MCF 10A (cell line): ENCODE results near the gene RAD50. TPM values are rescaled to one million over a fixed set of nuclear protein-coding genes. Genes with fewer than 3 reads are reported as not detected.

Source experiments
- BruUV-seq: library from RNA; stranded (reverse); fragments of 400-500 nt; replicated peaks from 2 replicates; lab custom pipeline; 2021; lab: Mats Ljungman, UMichigan
- CTCF ChIA-PET: fragments of 300-600 bp; sonication (Branson Sonifier 250); formaldehyde crosslinking; extraction: SDS; loops from one replicate; lab custom pipeline; 2021; ENCODE audit warnings: antibody characterized with exemption, inconsistent platforms; lab: Yijun Ruan, JAX
- POLR2A ChIA-PET: fragments of 300-600, 350-650 bp; sonication (Branson Sonifier 250); formaldehyde crosslinking; extraction: SDS; loops from one replicate; lab custom pipeline; 2020; ENCODE audit warnings: antibody characterized with exemption, inconsistent platforms; lab: Yijun Ruan, JAX
- DNase-seq: peaks from one replicate; pipeline ENCODE4 v3.0.0-alpha.2; 2018; ENCODE audit not compliant: unreplicated experiment
- H3K27ac Mint-ChIP-seq: one replicate; pipeline ENCODE4 v1.8.0; 2022; ENCODE audit warnings: mild to moderate bottlenecking, low read depth, mixed read lengths; ENCODE audit not compliant: unreplicated experiment
- H3K27me3 Mint-ChIP-seq: one replicate; pipeline ENCODE4 v1.8.0; 2022; ENCODE audit warnings: mixed read lengths; ENCODE audit not compliant: insufficient read depth, unreplicated experiment
- H3K36me3 Mint-ChIP-seq: one replicate; pipeline ENCODE4 v1.8.0; 2022; ENCODE audit warnings: mild to moderate bottlenecking, moderate library complexity, mixed read lengths; ENCODE audit not compliant: insufficient read depth, unreplicated experiment
- H3K4me1 Mint-ChIP-seq: one replicate; pipeline ENCODE4 v1.8.0; 2022; ENCODE audit warnings: mixed read lengths; ENCODE audit not compliant: insufficient read depth, unreplicated experiment
- H3K4me3 Mint-ChIP-seq: one replicate; pipeline ENCODE4 v1.8.0; 2022; ENCODE audit warnings: mild to moderate bottlenecking, moderate library complexity, mixed read lengths; ENCODE audit not compliant: unreplicated experiment
- H3K9me3 Mint-ChIP-seq: one replicate; pipeline ENCODE4 v1.8.0; 2022; ENCODE audit warnings: mixed read lengths; ENCODE audit not compliant: unreplicated experiment
- intact Hi-C: fragments of 100-400 bp; cut with micrococcal nuclease; formaldehyde crosslinking; loops from 2 replicates; pipeline ENCODE4 v1.14.1; 2022
- total RNA-seq: library from RNA; stranded (reverse); gene quantifications from 2 replicates; pipeline ENCODE4 v1.2.3, GENCODE V29; 2022
- TF ChIP-seq, protein P1 (sequence below): fragments of 200-600 bp; IDR thresholded peaks from one replicate; pipeline ENCODE4 v1.8.0; 2022; ENCODE audit warnings: antibody characterized with exemption, mild to moderate bottlenecking; ENCODE audit not compliant: unreplicated experiment

RAD50 gene
- total RNA-seq, 1 experiment from 2014 or later = 145 TPM

GRCh38 chr5:132528866-132529634, 27.7 kb upstream of the RAD50 start:
- CTCF ChIA-PET = interaction anchor here (0.6 to 3.5 kb wide), 7 partner anchors 8 to 253 kb away, joined by 3 to 54 read pairs (median 4); no protein-coding TSS in a partner anchor
- BruUV-seq = no TSS peak
- DNase-seq = no peak
- TF ChIP-seq, protein P1, sequence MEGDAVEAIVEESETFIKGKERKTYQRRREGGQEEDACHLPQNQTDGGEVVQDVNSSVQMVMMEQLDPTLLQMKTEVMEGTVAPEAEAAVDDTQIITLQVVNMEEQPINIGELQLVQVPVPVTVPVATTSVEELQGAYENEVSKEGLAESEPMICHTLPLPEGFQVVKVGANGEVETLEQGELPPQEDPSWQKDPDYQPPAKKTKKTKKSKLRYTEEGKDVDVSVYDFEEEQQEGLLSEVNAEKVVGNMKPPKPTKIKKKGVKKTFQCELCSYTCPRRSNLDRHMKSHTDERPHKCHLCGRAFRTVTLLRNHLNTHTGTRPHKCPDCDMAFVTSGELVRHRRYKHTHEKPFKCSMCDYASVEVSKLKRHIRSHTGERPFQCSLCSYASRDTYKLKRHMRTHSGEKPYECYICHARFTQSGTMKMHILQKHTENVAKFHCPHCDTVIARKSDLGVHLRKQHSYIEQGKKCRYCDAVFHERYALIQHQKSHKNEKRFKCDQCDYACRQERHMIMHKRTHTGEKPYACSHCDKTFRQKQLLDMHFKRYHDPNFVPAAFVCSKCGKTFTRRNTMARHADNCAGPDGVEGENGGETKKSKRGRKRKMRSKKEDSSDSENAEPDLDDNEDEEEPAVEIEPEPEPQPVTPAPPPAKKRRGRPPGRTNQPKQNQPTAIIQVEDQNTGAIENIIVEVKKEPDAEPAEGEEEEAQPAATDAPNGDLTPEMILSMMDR = no peak
- Mint-ChIP-seq H3K36me3 (no peaks in the 10 kb centered on the region), H3K9me3 (no peaks in the 10 kb centered on the region), H3K27ac (no peak overlapping the region), H3K4me3 (no peak overlapping the region), H3K27me3 (peaks cover 49% of the 10 kb centered on the region), H3K4me1 (no peaks in the 10 kb centered on the region)
- POLR2A ChIA-PET = interaction anchor here (0.6 to 0.7 kb wide), 2 partner anchors 19 to 140 kb away, joined by 3 read pairs; no protein-coding TSS in a partner anchor
- intact Hi-C loops = no loop called here

GRCh38 chr5:132530946-132531345, 25.8 kb upstream of the RAD50 start:
- POLR2A ChIA-PET = interaction anchor here (0.6 to 1.0 kb wide), 2 partner anchors 20 to 26 kb away, joined by 3 read pairs; partner anchors contain the start of gene RAD50
- TF ChIP-seq, protein P1 = no peak
- Mint-ChIP-seq H3K4me1 (no peaks in the 10 kb centered on the region), H3K36me3 (no peaks in the 10 kb centered on the region), H3K27me3 (peaks cover 68% of the 10 kb centered on the region), H3K27ac (no peak overlapping the region), H3K9me3 (no peaks in the 10 kb centered on the region), H3K4me3 (no peak overlapping the region)
- intact Hi-C loops = no loop called here
- CTCF ChIA-PET = interaction anchor here (1.3 kb wide), 1 partner anchor 145 kb away, joined by 4 read pairs; no protein-coding TSS in a partner anchor
- BruUV-seq = no TSS peak
- DNase-seq = no peak

DNA sequence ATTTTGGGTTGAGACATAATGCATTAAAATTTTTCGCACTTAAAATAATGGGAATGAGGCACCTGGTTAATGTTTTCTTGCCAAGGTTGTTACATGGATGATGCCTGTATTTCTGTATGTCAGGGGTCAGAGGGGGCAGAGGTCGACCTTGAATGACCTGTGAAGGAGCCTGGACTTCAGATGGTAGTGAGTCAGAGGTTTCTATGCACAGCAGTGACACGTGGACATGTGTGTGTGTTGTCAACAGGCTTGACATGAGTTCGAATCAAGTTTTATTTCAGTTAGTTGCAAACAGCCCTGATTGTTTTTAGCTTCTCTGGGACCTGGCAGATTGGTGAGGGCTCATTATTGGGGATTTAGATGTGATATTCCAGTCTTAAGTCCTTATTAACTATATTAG, 17.1 kb upstream of the RAD50 start:
- no TSS peak for BruUV-seq
- Mint-ChIP-seq H3K9me3 (no peaks in the 10 kb centered on the region), H3K36me3 (no peaks in the 10 kb centered on the region), H3K4me3 (no peak overlapping the region), H3K27me3 (peaks cover 55% of the 10 kb centered on the region), H3K4me1 (no peaks in the 10 kb centered on the region), H3K27ac (no peak overlapping the region)
- TF ChIP-seq, protein P1 = no peak
- CTCF ChIA-PET = no interaction called here
- no peak for DNase-seq
- intact Hi-C loops = no loop called here
- POLR2A ChIA-PET = no interaction called here

DNA sequence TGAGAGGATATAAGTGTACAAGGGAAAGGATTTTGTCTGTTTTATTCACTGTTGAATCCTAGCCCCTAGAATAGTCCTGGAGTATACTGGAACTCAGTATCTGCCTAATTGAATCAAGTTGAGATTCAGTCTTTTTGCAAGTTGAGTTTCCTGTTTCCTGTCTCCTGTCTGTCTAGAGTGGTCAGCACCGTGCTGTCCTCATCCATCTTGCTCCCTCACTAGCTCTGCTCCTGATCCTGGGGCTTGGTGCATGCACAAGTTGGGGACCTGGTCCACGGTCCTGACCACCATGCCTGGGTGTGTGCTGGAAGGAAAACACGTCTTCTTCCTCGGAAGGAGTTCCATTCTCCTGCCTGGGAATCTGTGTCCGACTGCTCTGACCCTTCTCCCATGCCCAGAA, 16.6 kb upstream of the RAD50 start:
- BruUV-seq = no TSS peak
- intact Hi-C loops = no loop called here
- Mint-ChIP-seq H3K9me3 (no peaks in the 10 kb centered on the region), H3K27me3 (peaks cover 54% of the 10 kb centered on the region), H3K4me3 (no peak overlapping the region), H3K27ac (no peak overlapping the region), H3K36me3 (no peaks in the 10 kb centered on the region), H3K4me1 (no peaks in the 10 kb centered on the region)
- TF ChIP-seq, protein P1 = no peak
- DNase-seq = no peak
- ChIA-PET POLR2A (interaction anchor here (0.6 kb wide), 1 partner anchor 29 kb away, joined by 4 read pairs; no protein-coding TSS in a partner anchor), CTCF (no interaction called here)
